ENCODE measurements around the gene SRGN.

- TF ChIP-seq RAD21 (IDR thresholded peaks at IDR 0.05 in 1 of 2, conservative IDR thresholded peaks at IDR 0.05 in 1 of 2; ENCODE audit: low read depth in 2 of 2, low read length in 2 of 2): no peak
- no peak for TF ChIP-seq GTF2F1 (IDR thresholded peaks at IDR 0.05; ENCODE audit: borderline replicate concordance, low read depth, low read length)
Observed at GRCh38 chr10:69145864-69146263, 58.0 kb downstream of the SRGN start.
